Anterior cingulate cortex (tissue), 58 donors: Measurements from ENCODE around the gene PAN3.
"Not testable (repeated sequence)": the region's sequence is repeated elsewhere in the genome, so short reads cannot be mapped to it uniquely, and the experiment has no call there.

ENCODE experiments used
- DNase-seq, 58 donors: peaks; one replicate each; lab custom pipeline; 2025; lab: John Stamatoyannopoulos, UW

Gene PAN3

GRCh38 chr13:28136916-28137315 lies 1.4 kb upstream of the PAN3 start:
- DNase-seq = peak in 1 of 58 donors; percentile 7

DNA sequence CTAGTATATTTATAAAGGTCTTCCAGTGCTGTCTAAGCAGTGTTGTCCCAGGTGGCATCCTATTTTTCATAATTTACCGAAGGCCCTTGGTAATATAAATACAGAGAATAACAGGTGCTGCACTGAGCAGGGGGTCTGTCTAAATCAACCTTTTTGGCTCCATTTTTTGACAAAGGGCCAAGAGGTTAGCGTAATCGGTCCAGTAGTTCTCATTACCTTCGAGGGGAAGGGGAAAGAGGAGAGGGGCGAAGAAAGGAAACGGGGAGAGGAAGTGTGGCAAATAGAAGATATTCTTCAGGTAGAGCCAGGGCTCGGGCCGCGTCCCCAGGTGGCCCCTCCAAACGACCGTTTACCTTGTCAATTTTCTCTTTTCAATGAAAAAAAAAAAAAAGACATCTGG lies 749 bp upstream of the PAN3 start:
- DNase-seq = peak in 1 of 58 donors; percentile 45

DNA sequence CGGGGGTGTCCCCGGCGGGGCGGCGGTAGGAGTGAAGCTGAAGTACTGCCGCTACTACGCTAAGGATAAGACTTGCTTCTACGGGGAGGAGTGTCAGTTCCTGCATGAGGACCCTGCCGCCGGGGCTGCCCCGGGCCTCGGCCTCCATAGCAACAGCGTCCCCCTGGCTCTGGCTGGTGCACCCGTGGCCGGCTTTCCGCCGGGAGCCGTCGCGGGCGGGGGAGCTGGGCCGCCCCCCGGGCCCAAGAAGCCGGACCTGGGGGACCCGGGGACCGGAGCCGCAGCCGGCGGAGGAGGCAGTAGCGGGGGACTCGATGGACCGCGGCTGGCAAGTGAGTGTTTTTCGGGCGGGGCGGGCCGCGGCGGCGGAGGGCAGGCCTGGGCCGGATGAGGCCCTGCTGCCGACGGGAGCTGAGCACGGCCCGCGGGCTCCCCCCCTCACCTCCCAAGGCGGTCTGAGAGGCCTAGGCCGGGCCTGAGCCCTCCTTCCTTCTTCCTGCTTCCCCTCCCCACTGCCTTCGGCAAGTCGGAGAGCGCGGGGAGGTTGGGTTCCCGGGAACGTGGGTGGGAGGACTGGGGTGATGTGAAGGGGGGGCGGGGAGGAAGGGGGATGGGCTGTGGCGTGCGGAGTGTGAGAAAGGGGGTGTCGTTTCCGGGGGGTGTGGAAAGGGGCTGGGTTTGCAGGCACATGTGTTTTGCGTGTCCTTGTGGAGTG lies 568 bp downstream of the PAN3 start:
- peak in 57 of 58 donors; percentile 16 to 88 (median 68) for DNase-seq

DNA sequence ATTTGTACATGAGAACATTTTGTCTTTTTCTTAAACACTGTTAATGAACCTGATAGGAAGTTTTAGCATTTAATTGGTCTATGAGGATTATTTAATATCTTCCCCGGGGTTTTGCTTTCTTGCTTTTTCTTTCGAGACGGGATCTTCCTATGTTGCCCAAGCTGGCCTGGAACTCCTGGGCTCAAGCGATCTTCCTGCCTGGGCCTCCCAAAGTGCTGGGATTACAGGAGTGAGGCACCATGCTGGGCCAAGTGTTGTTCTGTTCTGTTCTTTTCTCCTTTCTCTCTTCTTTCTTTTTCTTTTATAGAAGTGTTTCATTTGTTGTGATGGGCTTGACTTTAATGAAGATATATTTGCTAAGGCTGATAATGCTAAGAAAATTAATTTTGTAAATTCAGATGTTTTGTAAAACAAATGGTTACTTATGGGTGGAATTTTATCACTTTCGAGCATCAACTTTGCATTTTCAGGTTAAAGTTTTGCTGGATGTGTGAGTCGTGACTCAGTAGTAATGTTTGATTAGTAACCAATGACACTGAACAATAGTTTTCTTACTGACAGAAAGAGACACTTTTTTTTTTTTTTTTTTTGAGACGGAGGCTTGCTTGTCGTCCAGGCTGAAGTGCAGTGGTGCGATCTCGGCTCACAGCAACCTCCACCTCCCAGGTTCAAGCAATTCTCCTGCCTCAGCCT lies 2.2 kb downstream of the PAN3 start:
- no peak for DNase-seq

DNA sequence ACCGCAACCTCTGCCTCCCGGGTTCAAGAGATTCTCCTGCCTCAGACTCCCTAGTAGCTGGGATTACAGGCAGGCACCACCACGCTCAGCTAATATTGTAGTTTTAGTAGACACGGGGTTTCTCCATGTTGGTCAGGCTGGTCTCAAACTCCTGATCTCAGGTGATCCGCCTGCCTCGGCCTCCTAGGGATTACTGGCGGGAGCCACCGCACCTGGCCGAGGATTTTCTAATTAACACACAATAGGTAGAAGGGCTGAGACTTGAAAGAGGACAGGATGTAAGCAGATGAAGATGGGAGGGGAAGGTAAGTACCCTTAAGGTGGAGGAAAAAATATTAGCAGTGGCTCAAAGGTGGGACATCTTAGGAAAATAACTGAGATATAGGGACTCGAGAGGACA lies 3.2 kb downstream of the PAN3 start:
- not testable (repeated sequence) for DNase-seq

GRCh38 chr13:28145049-28145448 lies 6.7 kb downstream of the PAN3 start:
- DNase-seq = no peak

- no peak for DNase-seq
Measured at GRCh38 chr13:28147495-28147894, 9.2 kb downstream of the PAN3 start.

DNA sequence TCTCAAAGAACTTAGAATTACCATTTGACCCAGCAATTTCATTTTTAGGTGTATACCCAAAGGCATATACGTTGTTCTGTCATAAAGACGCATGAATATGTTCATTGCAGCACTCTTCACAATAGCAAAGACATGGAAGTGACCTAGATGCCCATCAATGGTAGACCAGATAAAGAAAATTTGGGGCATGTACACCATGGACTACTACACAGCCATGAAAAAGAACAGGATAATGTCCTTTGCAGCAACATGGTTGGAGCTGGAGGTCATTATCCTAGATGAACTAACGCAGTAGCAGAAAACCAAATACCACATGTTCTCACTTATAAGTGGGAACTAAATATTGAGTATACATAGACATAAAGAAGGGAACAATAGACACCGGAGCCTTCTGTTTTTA lies 20.7 kb downstream of the PAN3 start:
- no peak for DNase-seq

- no peak for DNase-seq
Measured at GRCh38 chr13:28161370-28161769, 23.0 kb downstream of the PAN3 start.

DNA sequence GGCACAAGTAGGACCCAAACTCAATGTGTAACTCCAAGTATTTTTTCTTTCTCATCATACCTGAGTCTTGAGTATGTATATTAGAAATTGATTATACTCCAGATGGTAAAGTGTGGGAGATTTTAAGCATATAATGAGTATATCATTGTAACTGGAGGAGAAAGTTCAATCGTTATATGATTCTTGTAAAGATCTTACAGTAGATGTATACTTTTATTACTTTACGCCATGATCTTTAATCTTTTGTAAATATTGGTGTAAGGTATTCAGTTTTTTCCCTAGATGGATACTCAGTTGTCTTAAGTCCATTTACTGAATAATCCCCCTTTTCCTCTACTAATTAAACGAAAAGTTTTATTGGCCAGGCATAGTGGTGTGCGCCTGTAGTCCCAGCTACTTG lies 25.2 kb downstream of the PAN3 start:
- no peak for DNase-seq

DNA sequence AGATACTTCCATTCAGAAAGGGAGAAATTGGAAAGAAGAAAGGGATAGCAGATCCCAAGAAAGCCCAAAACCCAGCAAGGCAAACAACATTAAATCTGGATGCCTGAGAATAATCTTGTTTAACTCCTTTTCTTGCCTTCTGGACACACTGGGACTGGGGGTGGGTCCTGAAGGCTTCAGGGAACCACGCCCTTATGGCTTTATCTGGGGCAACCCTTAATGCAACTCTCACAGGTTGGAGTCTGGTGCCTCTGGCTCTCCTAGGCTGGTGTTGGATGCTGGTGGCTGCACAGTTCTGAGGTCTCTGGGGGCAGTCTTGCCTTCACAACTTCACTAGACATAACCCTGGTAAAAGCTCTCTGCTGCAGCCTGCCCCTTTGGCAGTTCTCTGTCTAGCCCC lies 27.9 kb downstream of the PAN3 start:
- DNase-seq = no peak

DNA sequence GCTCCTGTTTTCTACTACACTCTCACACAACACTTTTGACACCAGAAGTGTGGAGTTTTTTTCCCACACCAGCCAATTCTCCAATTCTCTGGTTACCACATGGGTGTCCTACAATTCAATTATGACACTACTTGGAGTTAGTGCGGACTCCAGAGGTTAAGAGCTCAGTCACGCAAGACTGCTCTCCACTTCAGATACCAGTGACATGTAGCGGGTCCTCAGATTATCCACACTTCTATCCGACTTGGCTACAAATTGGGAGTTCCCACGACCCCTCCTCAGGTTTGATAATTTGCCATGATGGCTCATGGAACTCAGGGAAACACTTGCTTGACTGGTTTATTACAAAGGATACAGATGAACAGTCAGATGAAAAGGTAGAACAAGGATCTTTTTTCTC lies 32.9 kb downstream of the PAN3 start:
- no peak for DNase-seq

DNA sequence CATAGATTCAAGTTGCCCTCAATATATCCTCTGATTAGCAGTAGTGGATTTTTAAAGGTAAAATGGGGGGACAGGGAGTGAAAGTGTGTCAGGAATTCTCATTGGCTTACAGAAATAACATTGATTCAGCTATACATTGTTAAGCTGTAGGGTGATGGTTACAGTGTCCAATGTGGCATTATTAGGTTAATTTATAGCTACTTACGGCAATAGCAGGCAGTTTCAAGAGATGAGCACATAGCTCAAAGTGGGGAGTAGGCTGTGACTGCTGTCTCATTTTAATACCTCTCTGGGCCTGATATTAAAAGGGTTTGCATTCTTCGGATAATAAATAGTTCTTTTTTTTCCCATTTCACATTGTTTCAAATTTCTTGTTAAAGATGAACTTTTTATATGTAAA lies 34.6 kb downstream of the PAN3 start:
- DNase-seq = no peak

GRCh38 chr13:28173793-28174192 lies 35.4 kb downstream of the PAN3 start:
- no peak for DNase-seq

- DNase-seq = no peak
Measured at GRCh38 chr13:28177327-28177726, 39.0 kb downstream of the PAN3 start.

- no peak for DNase-seq
Measured at GRCh38 chr13:28177877-28178276, 39.5 kb downstream of the PAN3 start.

DNA sequence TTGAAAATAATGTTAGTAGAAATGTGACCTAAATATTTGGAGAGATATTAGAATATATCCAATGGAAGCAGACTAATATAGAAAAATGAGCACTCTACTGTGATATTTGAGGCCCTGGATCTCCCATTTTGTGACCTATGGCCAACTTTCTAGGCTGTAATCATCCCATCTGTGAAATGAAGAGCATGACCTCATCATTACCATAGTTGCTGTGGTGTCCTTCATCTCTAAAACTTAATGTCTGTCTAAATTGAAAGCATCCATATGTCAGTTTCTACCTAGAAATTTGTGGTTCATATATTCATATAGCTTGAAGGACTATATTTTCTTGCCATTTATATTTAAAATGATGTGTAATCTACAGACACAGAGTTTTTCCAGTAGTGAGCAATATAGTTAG lies 41.6 kb downstream of the PAN3 start:
- no peak for DNase-seq

DNA sequence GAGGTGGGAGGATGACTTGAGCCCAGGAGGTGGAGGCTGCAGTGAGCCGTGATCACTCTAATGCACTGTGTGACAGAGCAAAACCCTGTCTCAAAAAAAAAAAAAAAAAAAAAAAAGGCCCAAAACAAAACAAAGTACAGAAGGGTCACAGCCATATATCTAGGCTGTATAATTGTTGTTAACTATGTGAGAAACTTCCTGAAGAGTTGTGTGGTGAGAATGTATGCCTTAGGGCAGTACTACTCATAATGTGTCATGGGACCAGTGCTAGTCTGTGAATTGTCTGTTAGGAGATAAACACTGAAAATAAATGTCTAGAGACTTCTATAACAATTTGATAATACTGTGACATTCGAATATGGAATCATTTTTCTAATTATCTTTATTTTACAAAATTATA lies 43.1 kb downstream of the PAN3 start:
- DNase-seq = no peak

DNA sequence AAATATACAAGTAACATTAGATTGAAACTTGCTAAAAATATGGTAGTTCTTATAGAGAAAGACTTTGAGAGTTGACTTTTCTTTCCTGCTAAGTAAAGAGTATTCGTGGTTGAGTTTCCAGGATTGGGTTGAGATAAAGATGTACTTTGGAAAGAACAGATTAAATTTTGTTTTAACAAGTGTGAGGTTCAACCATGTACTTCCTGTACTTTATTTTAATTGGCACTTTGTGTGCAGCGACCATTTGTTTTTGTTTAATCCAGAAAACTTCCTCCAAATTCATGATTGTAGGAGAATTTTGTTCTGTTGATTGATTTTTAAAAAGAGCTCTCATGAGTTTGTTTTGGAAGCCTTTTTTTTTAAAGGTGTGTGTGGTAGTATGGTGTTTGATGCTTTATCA lies 46.9 kb downstream of the PAN3 start:
- no peak for DNase-seq

GRCh38 chr13:28199089-28199488 lies 60.7 kb downstream of the PAN3 start:
- DNase-seq = no peak

- no peak for DNase-seq
Measured at GRCh38 chr13:28204043-28204442, 65.7 kb downstream of the PAN3 start.

- no peak for DNase-seq
Measured at GRCh38 chr13:28204690-28205443, 66.5 kb downstream of the PAN3 start.
